Thyroid gland (tissue), 4 donors: ENCODE results near the gene FLRT2. TPM values are rescaled to one million over a fixed set of nuclear protein-coding genes. Genes with fewer than 3 reads are reported as not detected.

Experiments used
- DNase-seq, 2 donors: peaks; one replicate each; pipeline ENCODE4 v3.0.0-alpha.2; 2019
- H3K27ac ChIP-seq, 3 donors: fragments of 200-600 bp; sonication (generic); 1 replicate in 2 of 3; 2 replicates in 1 of 3; pipeline ENCODE4 v1.5.1; 2016 to 2019; ENCODE audit warnings: mild to moderate bottlenecking in 1 of 3, moderate library complexity in 1 of 3
- H3K27me3 ChIP-seq: fragments of 200-600 bp; sonication (generic); one replicate; pipeline ENCODE4 v1.5.1; 2019
- H3K36me3 ChIP-seq, 2 donors: fragments of 200-600 bp; sonication (generic); one replicate each; pipeline ENCODE4 v1.5.1; 2016 to 2019
- H3K4me1 ChIP-seq, 2 donors: fragments of 200-600 bp; sonication (generic); one replicate each; pipeline ENCODE4 v1.5.1; 2017 to 2019
- H3K4me3 ChIP-seq, 3 donors: fragments of 200-600 bp; sonication (generic); replicated peaks in 1 of 3; 1 replicate in 2 of 3; 2 replicates in 1 of 3; pipeline ENCODE4 v1.5.1; 2016; ENCODE audit warnings: mild to moderate bottlenecking in 1 of 3
- H3K9me3 ChIP-seq: fragments of 200-600 bp; sonication (generic); one replicate; pipeline ENCODE4 v1.5.1; 2017
- POLR2A ChIP-seq, 2 donors: fragments of 450-650 bp; IDR thresholded peaks; one replicate each; pipeline ENCODE4 v1.6.1; 2017; ENCODE audit warnings: antibody characterized with exemption in 2 of 2, mild to moderate bottlenecking in 2 of 2, moderate library complexity in 1 of 2
- WGBS, 2 donors: methylation state at CpG; one replicate each; pipeline ENCODE4 v1.1.5; 2017; 5-methylcytosine and 5-hydroxymethylcytosine counted together
- intact Hi-C: fragments of 100-400 bp; cut with DNase I; formaldehyde crosslinking; loops from one replicate; pipeline ENCODE4 v1.15.1; 2023
- total RNA-seq, 4 donors: library from RNA; depleted of rRNA; stranded (reverse); fragments of >200 nt; gene quantifications; one replicate each; pipeline ENCODE4 v1.2.3, GENCODE V29; 2016
- TF ChIP-seq, protein P1 (sequence below), 6 experiments: fragments of 200-600 bp in 3 of 6; fragments of 450-650 bp in 3 of 6; sonication (generic) in 3 of 6; IDR thresholded peaks; one replicate each; pipeline ENCODE4 v1.5.1; 2016 to 2019; ENCODE audit warnings: antibody characterized with exemption in 6 of 6, mild to moderate bottlenecking in 2 of 6, inconsistent platforms in 1 of 6, moderate library complexity in 1 of 6

The FLRT2 gene
- total RNA-seq, 4 donors from 2014 or later, result 9.3 to 38.9 (median 23.5) TPM

- Histone ChIP-seq H3K27me3 (no peaks in the 10 kb centered on the region), H3K4me1 (no peaks in the 10 kb centered on the region), H3K4me3 (no peak overlapping the region), H3K36me3 (no peaks in the 10 kb centered on the region), H3K9me3 (no peaks in the 10 kb centered on the region), H3K27ac (no peak overlapping the region)
- DNase-seq, result no peak
- TF ChIP-seq, protein P1, sequence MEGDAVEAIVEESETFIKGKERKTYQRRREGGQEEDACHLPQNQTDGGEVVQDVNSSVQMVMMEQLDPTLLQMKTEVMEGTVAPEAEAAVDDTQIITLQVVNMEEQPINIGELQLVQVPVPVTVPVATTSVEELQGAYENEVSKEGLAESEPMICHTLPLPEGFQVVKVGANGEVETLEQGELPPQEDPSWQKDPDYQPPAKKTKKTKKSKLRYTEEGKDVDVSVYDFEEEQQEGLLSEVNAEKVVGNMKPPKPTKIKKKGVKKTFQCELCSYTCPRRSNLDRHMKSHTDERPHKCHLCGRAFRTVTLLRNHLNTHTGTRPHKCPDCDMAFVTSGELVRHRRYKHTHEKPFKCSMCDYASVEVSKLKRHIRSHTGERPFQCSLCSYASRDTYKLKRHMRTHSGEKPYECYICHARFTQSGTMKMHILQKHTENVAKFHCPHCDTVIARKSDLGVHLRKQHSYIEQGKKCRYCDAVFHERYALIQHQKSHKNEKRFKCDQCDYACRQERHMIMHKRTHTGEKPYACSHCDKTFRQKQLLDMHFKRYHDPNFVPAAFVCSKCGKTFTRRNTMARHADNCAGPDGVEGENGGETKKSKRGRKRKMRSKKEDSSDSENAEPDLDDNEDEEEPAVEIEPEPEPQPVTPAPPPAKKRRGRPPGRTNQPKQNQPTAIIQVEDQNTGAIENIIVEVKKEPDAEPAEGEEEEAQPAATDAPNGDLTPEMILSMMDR (IDR thresholded peaks at IDR 0.05), result no peak
- TF ChIP-seq POLR2A (IDR thresholded peaks at IDR 0.05), result no peak
- intact Hi-C loops, result no loop called here
Measured at GRCh38 chr14:85634205-85634604, 104.3 kb downstream of the FLRT2 start.

GRCh38 chr14:85644211-85644610, 114.3 kb downstream of the FLRT2 start:
- Histone ChIP-seq H3K9me3 (no peaks in the 10 kb centered on the region), H3K27ac (no peak overlapping the region), H3K36me3 (no peaks in the 10 kb centered on the region), H3K4me1 (no peaks in the 10 kb centered on the region), H3K4me3 (no peak overlapping the region), H3K27me3 (no peaks in the 10 kb centered on the region)
- DNase-seq, result no peak
- 94 to 97% methylated on average over 2 of the region's 2 CpGs for WGBS, 2 donors
- no peak for TF ChIP-seq POLR2A (IDR thresholded peaks at IDR 0.05)
- TF ChIP-seq, protein P1 (IDR thresholded peaks at IDR 0.05), result no peak
- intact Hi-C loops, result no loop called here

- H3K4me1 ChIP-seq, result no peaks in the 10 kb centered on the region
- H3K27ac ChIP-seq, result no peak overlapping the region
- H3K27me3 ChIP-seq, result no peaks in the 10 kb centered on the region
- 73 to 81% methylated on average over 2 of the region's 2 CpGs for WGBS, 2 donors
- TF ChIP-seq, protein P1 (IDR thresholded peaks at IDR 0.05), result no peak
- no peak for TF ChIP-seq POLR2A (IDR thresholded peaks at IDR 0.05)
- no peak overlapping the region for H3K4me3 ChIP-seq
- H3K36me3 ChIP-seq, result no peaks in the 10 kb centered on the region
- DNase-seq, result no peak
- intact Hi-C loops, result no loop called here
- no peaks in the 10 kb centered on the region for H3K9me3 ChIP-seq
Measured at GRCh38 chr14:85653029-85653428, 123.1 kb downstream of the FLRT2 start.

GRCh38 chr14:85660243-85660922, 130.4 kb downstream of the FLRT2 start:
- Histone ChIP-seq H3K36me3 (no peaks in the 10 kb centered on the region), H3K4me1 (no peaks in the 10 kb centered on the region), H3K4me3 (no peak overlapping the region), H3K27me3 (no peaks in the 10 kb centered on the region), H3K27ac (no peak overlapping the region), H3K9me3 (no peaks in the 10 kb centered on the region)
- WGBS, 2 donors, result 80 to 94% methylated on average over 2 of the region's 2 CpGs
- TF ChIP-seq POLR2A (IDR thresholded peaks at IDR 0.05), result no peak
- TF ChIP-seq, protein P1 (IDR thresholded peaks at IDR 0.05), result no peak
- intact Hi-C loops, result no loop called here
- DNase-seq, result no peak

- TF ChIP-seq, protein P1 (IDR thresholded peaks at IDR 0.05), result no peak
- TF ChIP-seq POLR2A (IDR thresholded peaks at IDR 0.05), result no peak
- intact Hi-C loops, result no loop called here
- 58 to 67% methylated on average over 9 of the region's 9 CpGs for WGBS, 2 donors
- no peaks in the 10 kb centered on the region for H3K36me3 ChIP-seq
- no peaks in the 10 kb centered on the region for H3K27me3 ChIP-seq
- no peak for DNase-seq
- no peak overlapping the region for H3K4me3 ChIP-seq
- no peaks in the 10 kb centered on the region for H3K9me3 ChIP-seq
- H3K27ac ChIP-seq, result no peak overlapping the region
- H3K4me1 ChIP-seq, result no peaks in the 10 kb centered on the region
Measured at GRCh38 chr14:85662096-85662495, 132.2 kb downstream of the FLRT2 start.
